GM18499 (cell line): ENCODE data around the gene NT5M.
"Not testable (repeated sequence)": the region's sequence is repeated elsewhere in the genome, so short reads cannot be mapped to it uniquely, and the experiment has no call there.

Experiments
- ATAC-seq: cut with Tn5 transposase; IDR thresholded peaks from one replicate; pipeline ENCODE4 v1.9.1; 2021; ENCODE audit warnings: moderate number of reproducible peaks; ENCODE audit not compliant: insufficient read depth, unreplicated experiment

Gene NT5M

GRCh38 chr17:17300624-17301568 lies 2.3 kb upstream of the NT5M start:
- no peak for ATAC-seq

- ATAC-seq, result not testable (repeated sequence)
These were observed 1.5 kb upstream of the NT5M start for GRCh38 chr17:17301659-17302058.

- no peak for ATAC-seq
These were observed 796 bp downstream of the NT5M start for GRCh38 chr17:17303847-17304490.

DNA sequence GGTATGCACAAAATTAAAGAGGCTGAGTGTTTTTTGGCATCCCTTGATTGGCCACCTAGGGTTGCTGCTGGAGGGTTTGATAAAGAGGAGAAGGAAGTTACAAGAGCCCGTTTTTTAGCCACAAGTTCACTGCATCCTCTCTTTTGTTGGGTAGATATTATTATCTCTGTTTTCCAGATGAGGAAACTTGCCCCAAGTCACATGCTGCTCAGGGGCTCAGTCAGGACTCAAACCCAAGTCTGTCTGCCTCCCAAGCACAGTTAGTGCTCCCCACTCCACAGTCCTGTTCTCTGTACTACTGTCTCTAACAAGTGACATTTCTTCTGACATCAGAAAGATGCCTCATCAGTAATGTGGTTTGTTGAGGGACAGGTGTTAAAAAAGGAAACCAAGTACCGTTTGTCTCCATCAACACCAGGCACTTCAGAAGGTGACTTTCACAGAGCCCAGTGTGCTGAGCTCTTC lies 1.4 kb downstream of the NT5M start:
- ATAC-seq, result no peak

DNA sequence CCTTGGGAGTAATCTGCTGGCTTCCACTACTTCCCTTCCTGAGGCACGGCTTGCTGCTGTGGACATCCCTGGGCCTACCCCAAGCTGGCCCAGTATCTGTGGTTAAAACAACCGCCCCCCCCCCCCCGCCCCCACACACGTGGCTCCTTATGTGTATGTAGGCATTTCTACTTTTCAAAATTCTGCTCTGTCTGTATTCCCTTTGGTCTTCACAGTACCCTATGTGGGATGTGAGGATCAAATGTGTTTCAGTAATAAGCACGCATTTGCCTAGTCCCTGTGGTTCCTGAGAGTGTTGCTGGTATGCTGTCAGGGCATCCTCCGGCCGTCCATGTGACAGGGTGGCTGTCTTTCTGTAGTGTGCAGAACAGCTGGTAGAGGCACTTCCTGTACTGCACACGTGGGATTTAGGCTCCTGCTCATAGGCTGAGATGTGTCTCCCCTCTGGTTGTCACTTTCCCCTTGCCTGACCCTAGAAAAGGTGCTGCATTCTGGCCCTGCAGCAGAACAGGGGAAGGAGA lies 2.2 kb downstream of the NT5M start:
- ATAC-seq, result peak; percentile 54

DNA sequence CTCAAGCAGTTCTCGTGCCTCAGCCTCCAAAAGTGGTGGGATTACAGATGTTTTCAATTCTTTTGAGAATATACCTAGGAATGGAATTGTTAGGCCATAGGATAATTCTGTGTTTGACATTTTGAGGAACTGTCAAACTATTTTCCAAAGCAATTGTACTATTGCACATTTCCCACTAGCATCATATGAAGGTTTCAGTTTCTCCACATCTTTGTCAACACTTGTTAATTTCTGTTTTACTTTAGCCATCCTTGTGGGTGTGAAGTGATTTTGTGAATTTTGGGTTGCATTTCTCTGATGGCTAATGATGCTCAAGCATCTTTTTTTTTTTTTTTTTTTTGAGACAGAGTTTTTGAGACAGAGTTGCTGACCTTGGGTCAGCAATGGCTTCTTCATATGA lies 6.2 kb downstream of the NT5M start:
- no peak for ATAC-seq

DNA sequence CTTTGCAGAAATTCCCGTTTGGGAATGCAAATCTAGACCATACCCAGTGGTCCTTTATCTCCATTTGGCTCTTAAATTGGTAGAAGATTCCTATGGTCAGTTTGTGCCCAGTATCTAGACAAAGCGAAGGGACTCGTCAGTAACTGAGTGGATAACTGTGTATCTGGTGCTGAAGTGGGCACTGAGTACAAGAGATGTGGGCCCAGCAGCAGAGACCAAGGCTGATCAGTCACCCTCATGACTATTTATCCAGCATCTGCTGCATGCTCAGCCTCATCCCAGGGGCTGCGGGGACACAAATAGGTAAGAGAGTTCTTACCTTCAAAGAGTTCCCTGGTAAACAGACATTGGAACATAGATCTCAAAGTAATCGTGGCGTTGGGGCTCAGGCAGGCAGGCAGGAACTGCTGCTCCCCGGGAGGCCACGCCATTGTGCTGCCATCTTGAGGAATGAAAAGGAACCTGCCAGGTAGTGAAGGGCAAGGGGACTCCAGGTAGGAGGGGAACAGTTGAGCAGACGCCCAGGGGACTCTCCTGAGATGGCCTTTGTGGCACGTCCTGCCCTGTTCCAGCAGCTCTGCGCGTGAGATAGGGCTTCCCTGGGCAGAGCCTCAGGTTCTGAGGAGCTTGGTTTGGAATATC lies 10.3 kb downstream of the NT5M start:
- ATAC-seq, result no peak

GRCh38 chr17:17314501-17315071 lies 11.4 kb downstream of the NT5M start:
- no peak for ATAC-seq

GRCh38 chr17:17315142-17315821 lies 12.1 kb downstream of the NT5M start:
- ATAC-seq, result no peak

DNA sequence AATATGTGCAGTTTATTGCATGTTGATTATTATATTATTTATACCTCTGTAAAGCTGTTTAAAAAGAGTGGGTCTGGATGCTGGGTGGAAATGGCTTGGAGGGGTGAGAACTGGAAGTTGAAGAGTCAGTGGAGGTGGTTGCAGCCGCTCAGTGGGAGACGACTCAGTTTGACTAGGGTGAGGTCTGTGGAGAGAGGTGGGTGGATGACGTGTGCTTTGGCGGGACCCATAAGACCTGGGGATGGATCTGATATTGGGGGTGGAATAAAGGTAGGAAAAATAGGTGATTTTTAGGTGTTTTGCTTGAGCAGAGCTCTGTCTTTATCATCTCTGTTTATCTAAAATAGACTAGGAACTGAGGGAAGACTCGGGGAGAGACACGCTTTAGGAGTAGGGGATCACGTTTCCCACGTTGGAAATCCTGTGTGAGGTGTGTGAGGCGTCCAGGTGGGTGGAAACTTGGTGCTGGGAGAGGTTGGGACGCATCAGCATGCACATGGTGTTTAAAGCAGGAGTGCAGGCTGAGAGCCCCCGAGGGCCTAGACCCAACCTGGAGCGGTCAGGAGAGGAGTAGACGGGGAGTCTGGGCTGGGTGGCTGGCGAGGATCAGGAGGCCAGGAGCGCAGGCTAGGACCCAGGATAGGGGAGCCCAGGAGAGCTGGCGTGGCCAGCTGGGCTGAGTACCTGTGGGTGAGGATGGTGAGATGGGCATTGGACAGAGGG lies 17.2 kb downstream of the NT5M start:
- no peak for ATAC-seq

DNA sequence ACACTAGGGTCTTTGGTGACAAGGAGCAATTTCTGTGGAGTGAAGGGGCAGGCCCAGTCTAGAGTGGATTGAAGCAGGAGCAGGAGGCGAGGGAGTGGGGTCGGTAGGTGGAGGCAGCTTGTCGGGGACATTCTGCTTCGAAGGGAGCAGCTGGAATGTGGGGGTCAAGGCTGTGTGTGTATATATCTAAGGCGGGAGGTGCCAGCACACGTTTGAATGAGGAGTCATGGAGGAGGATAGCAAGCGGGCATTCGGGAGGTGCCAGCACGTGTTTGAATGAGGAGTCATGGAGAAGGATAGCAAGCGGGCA lies 17.7 kb downstream of the NT5M start:
- ATAC-seq, result no peak

DNA sequence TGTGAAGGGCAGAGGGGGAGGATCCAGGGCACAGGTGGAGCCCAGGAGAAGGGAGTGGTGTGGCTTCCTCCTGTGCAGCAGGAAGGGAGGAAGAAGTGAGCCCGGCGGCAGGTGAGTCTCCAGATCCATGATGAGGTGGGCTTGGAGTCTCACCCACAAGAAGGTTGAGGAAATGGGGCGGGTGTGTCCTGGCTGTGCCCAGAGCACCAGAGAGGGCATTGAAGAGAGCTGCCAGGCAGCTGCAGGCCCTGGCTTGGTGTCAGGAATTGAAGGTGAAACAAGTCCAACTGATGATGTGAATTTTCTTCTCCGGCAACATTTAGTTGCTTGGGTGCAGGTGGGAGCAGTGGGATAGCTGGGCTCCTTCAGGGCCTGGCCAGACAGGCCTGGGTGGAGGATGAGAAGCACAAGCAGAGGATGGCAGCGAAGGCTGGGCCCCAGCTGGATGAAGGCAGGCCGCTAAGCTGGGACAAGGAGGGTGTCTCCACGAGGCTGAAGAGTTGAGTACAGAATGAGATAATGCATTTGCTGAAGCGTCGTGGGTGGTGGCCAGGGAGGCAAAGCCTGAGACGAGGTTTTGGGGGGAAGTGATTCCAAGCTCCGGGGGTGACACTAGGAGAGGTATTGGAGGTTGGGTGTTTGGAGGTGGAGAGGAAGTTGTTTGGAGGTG lies 18.3 kb downstream of the NT5M start:
- ATAC-seq, result no peak

DNA sequence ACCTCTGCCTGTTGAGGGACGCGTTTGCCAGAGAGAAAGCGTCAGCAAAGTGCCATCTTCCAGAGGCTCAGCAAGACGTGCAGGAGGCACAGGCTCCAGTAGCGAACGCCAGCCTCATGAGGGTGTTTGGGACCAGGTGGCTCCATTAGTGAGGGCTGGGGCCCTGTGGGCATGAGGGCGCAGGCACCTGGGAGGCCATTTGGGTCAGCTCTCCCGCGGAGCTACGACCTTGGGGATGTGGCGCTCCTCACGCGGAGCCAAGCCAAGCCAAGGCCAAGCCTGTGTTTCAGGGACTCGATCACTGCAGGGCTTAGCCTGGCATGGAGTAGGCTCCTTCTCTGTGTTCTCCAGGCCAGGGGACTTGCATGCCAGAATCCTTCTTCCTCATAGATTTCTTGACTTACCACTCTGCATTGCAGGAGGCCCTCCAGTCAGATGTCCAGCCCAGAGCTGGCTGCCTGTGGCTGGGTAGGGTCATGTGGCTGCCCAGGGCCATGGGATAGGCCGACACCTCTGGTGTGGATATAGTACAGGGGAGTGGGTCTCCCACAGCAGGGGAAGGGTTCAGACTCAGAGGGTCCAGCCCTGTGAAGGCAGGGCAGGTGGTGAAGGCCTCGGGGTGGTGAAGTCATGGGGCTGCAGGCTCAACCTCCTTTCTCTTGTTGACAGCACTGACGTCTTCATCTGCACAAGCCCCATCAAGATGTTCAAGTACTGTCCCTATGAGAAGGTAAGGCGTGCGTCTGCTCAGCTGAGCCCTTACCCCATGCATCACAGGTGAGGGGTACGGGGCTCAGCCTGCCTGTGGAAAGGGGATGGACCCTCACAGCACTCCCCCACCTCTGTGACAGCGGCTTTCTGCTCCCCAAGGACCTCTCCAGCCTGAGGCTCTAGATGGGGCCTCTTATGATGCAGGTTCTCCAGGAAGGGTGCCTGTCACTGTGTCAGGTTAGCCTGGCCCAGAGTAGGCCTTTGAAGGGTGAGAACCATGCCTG lies 19.6 kb downstream of the NT5M start:
- ATAC-seq, result no peak

DNA sequence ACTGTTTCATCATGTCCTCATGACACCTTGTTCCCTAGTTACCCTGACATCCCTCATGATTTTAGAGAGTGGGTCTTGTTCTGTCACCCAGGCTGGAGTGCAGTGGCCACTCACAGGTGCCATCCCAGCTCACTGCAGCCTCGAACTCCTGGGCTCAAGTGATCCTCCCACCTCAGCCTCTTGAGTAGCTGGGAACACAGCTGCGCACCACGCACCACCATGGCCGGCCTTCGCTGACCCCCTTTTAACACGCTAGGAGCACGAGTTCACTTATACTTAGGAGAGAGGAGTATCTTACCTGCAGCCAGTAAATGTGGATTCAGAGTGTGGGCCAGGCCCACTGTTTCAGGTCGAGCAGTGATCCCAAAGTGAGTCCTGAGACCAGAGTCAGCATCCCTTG lies 21.4 kb downstream of the NT5M start:
- no peak for ATAC-seq

- ATAC-seq, result no peak
These were observed 22.1 kb downstream of the NT5M start for GRCh38 chr17:17325228-17325627.

DNA sequence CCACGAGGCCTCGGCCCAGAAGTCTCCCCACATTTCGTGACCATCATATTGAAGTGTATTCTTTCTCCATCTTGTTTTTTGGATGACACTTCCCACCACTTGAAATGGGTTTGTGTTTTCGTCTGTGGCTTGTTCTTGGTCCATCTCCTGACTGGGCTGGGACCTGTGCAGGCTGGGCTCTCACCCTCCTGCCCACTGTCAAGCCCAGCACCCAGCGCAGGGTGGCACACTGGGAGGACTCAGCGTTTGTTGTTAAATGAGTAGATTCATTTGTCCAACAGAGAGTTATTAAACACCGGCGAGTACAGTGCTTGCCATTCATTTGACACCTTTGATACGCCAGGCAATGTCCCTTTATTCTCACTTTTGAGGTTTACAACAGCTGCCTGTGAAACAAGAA lies 22.6 kb downstream of the NT5M start:
- ATAC-seq, result no peak

GRCh38 chr17:17326275-17326875 lies 23.2 kb downstream of the NT5M start:
- no peak for ATAC-seq
